Neutrophil (primary cell): ENCODE results near the gene CHSY3.

Experiments
- H3K27ac ChIP-seq: fragments of 200-600 bp; sonication (generic); 2 replicates; pipeline ENCODE4 v1.5.1; 2016; ENCODE audit warnings: mild to moderate bottlenecking, moderate library complexity
- H3K27me3 ChIP-seq: fragments of 200-600 bp; sonication (generic); 2 replicates; pipeline ENCODE4 v1.6.0; 2016; ENCODE audit warnings: mild to moderate bottlenecking
- H3K36me3 ChIP-seq: fragments of 200-600 bp; sonication (generic); 2 replicates; pipeline ENCODE4 v1.5.1; 2017
- H3K4me1 ChIP-seq, 2 experiments: fragments of 200-600 bp in 1 of 2; sonication (generic) in 1 of 2; 1 replicate in 1 of 2; 2 replicates in 1 of 2; pipeline versions ENCODE4 v1.5.1 to v1.6.1; 2013 to 2016; ENCODE audit warnings: low read depth in 1 of 2, low read length in 1 of 2, mild to moderate bottlenecking in 1 of 2, moderate library complexity in 1 of 2; ENCODE audit not compliant: control insufficient read depth in 1 of 2, insufficient read depth in 1 of 2
- H3K4me3 ChIP-seq, 2 experiments: fragments of 200-600 bp in 1 of 2; sonication (generic) in 1 of 2; 1 replicate in 1 of 2; 2 replicates in 1 of 2; pipeline ENCODE4 v1.5.1; 2013 to 2016; ENCODE audit warnings: low read depth in 1 of 2, low read length in 1 of 2, mild to moderate bottlenecking in 1 of 2, moderate library complexity in 1 of 2
- H3K9me3 ChIP-seq: fragments of 200-600 bp; sonication (generic); 2 replicates; pipeline ENCODE4 v1.5.1; 2016
- CTCF ChIP-seq: fragments of 200-600 bp; sonication (generic); IDR thresholded peaks from 2 replicates; pipeline ENCODE4 v1.5.1; 2016; ENCODE audit warnings: antibody characterized with exemption

Gene CHSY3

GRCh38 chr5:130078661-130079060, 174.4 kb downstream of the CHSY3 start:
- Histone ChIP-seq H3K36me3 (no peaks in the 10 kb centered on the region), H3K27me3 (no peaks in the 10 kb centered on the region), H3K27ac (no peak overlapping the region), H3K9me3 (no peaks in the 10 kb centered on the region), H3K4me1 (no peaks in the 10 kb centered on the region), H3K4me3 (no peak overlapping the region)
- no peak for TF ChIP-seq CTCF

GRCh38 chr5:130090569-130091270, 186.5 kb downstream of the CHSY3 start:
- H3K4me1 ChIP-seq = no peaks in the 10 kb centered on the region
- H3K36me3 ChIP-seq = no peaks in the 10 kb centered on the region
- no peak overlapping the region for H3K4me3 ChIP-seq
- TF ChIP-seq CTCF = no peak
- no peak overlapping the region for H3K27ac ChIP-seq
- no peaks in the 10 kb centered on the region for H3K27me3 ChIP-seq
- no peaks in the 10 kb centered on the region for H3K9me3 ChIP-seq

- no peak for TF ChIP-seq CTCF
- Histone ChIP-seq H3K27ac (no peak overlapping the region), H3K9me3 (no peaks in the 10 kb centered on the region), H3K4me1 (no peaks in the 10 kb centered on the region), H3K27me3 (no peaks in the 10 kb centered on the region), H3K4me3 (no peak overlapping the region), H3K36me3 (no peaks in the 10 kb centered on the region)
These were observed 188.7 kb downstream of the CHSY3 start for GRCh38 chr5:130092991-130093390.

- no peaks in the 10 kb centered on the region for H3K9me3 ChIP-seq
- no peaks in the 10 kb centered on the region for H3K36me3 ChIP-seq
- H3K27me3 ChIP-seq = no peaks in the 10 kb centered on the region
- H3K4me1 ChIP-seq = no peaks in the 10 kb centered on the region
- TF ChIP-seq CTCF = no peak
- no peak overlapping the region for H3K4me3 ChIP-seq
- no peak overlapping the region for H3K27ac ChIP-seq
These were observed 192.2 kb downstream of the CHSY3 start for GRCh38 chr5:130096483-130096882.

GRCh38 chr5:130099008-130099407, 194.7 kb downstream of the CHSY3 start:
- no peaks in the 10 kb centered on the region for H3K36me3 ChIP-seq
- no peaks in the 10 kb centered on the region for H3K27me3 ChIP-seq
- TF ChIP-seq CTCF = no peak
- H3K4me1 ChIP-seq = no peaks in the 10 kb centered on the region
- H3K4me3 ChIP-seq = no peak overlapping the region
- H3K27ac ChIP-seq = no peak overlapping the region
- H3K9me3 ChIP-seq = no peaks in the 10 kb centered on the region
